CD8-positive, alpha-beta memory T cell (primary cell): ENCODE data around the gene UNC119. TPM values are rescaled to one million over a fixed set of nuclear protein-coding genes. Genes with fewer than 3 reads are reported as not detected.
A peak's percentile ranks its signal among the peaks of the same experiment; 100 is the strongest.

ENCODE experiments used
- CTCF ChIA-PET: fragments of 350-600 bp; sonication (Branson Sonifier 250); formaldehyde crosslinking; loops from one replicate; lab custom pipeline; 2021; ENCODE audit warnings: antibody characterized with exemption; lab: Charles Lee
- POLR2A ChIA-PET: fragments of 350-600 bp; sonication (Branson Sonifier 250); formaldehyde crosslinking; loops from one replicate; lab custom pipeline; 2021; ENCODE audit warnings: antibody characterized with exemption; lab: Charles Lee
- DNase-seq, 5 donors: peaks; one replicate each; pipeline versions ENCODE4 v3.0.0 to v3.0.0-alpha.2; 2020 to 2022; ENCODE audit warnings: mixed read lengths in 1 of 5
- H3K27ac ChIP-seq: one replicate; pipeline ENCODE4 v1.7.0; 2013; ENCODE audit warnings: low read depth, mild to moderate bottlenecking, low read length, moderate library complexity
- H3K27me3 ChIP-seq: 2 replicates; pipeline ENCODE4 v1.7.0; 2013; ENCODE audit warnings: low read length, mild to moderate bottlenecking; ENCODE audit not compliant: insufficient read depth, poor library complexity, severe bottlenecking
- H3K36me3 ChIP-seq: 2 replicates; pipeline ENCODE4 v1.7.0; 2013; ENCODE audit warnings: mild to moderate bottlenecking, low read length, moderate library complexity; ENCODE audit not compliant: insufficient read depth
- H3K4me1 ChIP-seq: 2 replicates; pipeline ENCODE4 v1.7.0; 2013; ENCODE audit warnings: mild to moderate bottlenecking, low read length, moderate library complexity; ENCODE audit not compliant: insufficient read depth
- H3K4me3 ChIP-seq: 2 replicates; pipeline ENCODE4 v1.7.0; 2013; ENCODE audit warnings: mild to moderate bottlenecking, low read length
- H3K9me3 ChIP-seq: 2 replicates; pipeline ENCODE4 v1.7.0; 2013; ENCODE audit warnings: mild to moderate bottlenecking, low read length
- H3K27ac Mint-ChIP-seq, 8 donors: one replicate each; pipeline ENCODE4 v1.8.0; 2020 to 2021; ENCODE audit warnings: mixed read lengths in 8 of 8, mild to moderate bottlenecking in 6 of 8, inconsistent platforms in 3 of 8, moderate library complexity in 3 of 8
- H3K27me3 Mint-ChIP-seq, 2 donors: one replicate each; pipeline ENCODE4 v1.8.0; 2020 to 2021; ENCODE audit warnings: mixed read lengths in 2 of 2, mild to moderate bottlenecking in 1 of 2, moderate library complexity in 1 of 2
- H3K36me3 Mint-ChIP-seq, 3 donors: one replicate each; pipeline ENCODE4 v1.8.0; 2020 to 2021; ENCODE audit warnings: mixed read lengths in 3 of 3, inconsistent platforms in 1 of 3, mild to moderate bottlenecking in 1 of 3
- H3K4me1 Mint-ChIP-seq, 3 donors: one replicate each; pipeline ENCODE4 v1.8.0; 2020 to 2021; ENCODE audit warnings: mixed read lengths in 3 of 3, inconsistent platforms in 1 of 3, mild to moderate bottlenecking in 1 of 3
- H3K4me3 Mint-ChIP-seq, 7 donors: one replicate each; pipeline ENCODE4 v1.8.0; 2020 to 2021; ENCODE audit warnings: mixed read lengths in 7 of 7, mild to moderate bottlenecking in 6 of 7, moderate library complexity in 4 of 7, inconsistent platforms in 2 of 7
- H3K9me3 Mint-ChIP-seq, 5 donors: one replicate each; pipeline ENCODE4 v1.8.0; 2020 to 2022; ENCODE audit warnings: mixed read lengths in 5 of 5, mild to moderate bottlenecking in 3 of 5, moderate library complexity in 2 of 5, inconsistent platforms in 1 of 5
- polyA plus RNA-seq: library from polyadenylated mRNA; unstranded; fragments of 300-500 nt; fragmentation: Illumina TruSeq; gene quantifications from one replicate; pipeline ENCODE4 v1.2.3, GENCODE V29; 2021
- total RNA-seq, 2 experiments: library from RNA; stranded (reverse); gene quantifications; one replicate each; pipeline ENCODE4 v1.2.3, GENCODE V29; 2021

UNC119 gene
- total and polyA plus RNA-seq, 3 experiments from 2014 or later, result 21.9 to 29.1 (median 28.9) TPM

DNA sequence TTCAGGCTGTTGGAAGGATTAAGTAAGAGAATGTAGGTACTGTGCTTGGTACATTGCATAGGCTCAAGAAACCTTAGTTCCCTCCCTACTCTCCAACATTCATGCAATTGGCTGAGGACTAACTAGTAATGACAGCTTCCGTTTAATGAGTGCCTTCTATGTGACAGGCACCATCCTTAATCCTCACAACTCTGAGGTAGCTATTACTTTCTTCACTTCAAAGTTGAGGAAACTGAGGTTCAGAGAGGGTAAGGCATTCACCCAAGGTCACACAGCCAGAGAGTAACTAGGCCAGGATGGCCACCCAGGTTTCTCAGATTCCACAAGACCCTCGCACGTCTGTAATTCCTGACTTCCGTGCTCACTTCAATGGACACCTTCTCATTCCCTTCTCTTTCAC lies 22.2 kb downstream of the UNC119 start:
- ChIA-PET POLR2A (no interaction called here), CTCF (interaction anchor here (0.8 kb wide), 1 partner anchor 10 kb away, joined by 3 read pairs; no protein-coding TSS in a partner anchor)
- Histone ChIP-seq H3K27ac (no peak overlapping the region), H3K4me1 (no peaks in the 10 kb centered on the region), H3K9me3 (no peaks in the 10 kb centered on the region), H3K27me3 (no peaks in the 10 kb centered on the region), H3K36me3 (no peaks in the 10 kb centered on the region), H3K4me3 (no peak overlapping the region)
- DNase-seq, result no peak
- Mint-ChIP-seq H3K27me3 (peaks cover 0 to 6% of the 10 kb centered on the region in 2 donors), H3K9me3 (no peaks in the 10 kb centered on the region), H3K4me3 (no peak overlapping the region), H3K4me1 (peaks cover 0 to 1% (median 0%) of the 10 kb centered on the region in 3 donors), H3K36me3 (no peaks in the 10 kb centered on the region), H3K27ac (no peak overlapping the region)

DNA sequence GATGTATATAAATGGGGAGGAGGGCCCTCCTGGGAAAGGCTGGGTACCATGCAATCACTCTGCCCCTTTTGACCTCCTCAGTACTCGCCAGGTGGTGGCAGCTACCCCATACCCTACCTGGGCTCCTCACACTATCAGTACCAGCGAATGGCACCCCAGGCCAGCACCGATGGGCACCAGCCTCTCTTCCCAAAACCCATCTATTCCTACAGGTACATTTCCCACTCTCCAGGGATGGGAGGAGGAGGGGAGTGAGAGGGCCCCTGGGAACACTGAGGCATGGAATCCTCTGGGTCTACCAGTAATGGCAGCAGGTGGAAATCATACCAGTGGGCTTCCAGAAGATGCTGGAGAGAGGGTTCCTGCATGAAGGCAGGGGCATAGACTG lies 23.4 kb downstream of the UNC119 start:
- Mint-ChIP-seq H3K4me1 (peaks cover 0 to 1% (median 0%) of the 10 kb centered on the region in 3 donors), H3K27ac (peak overlapping the region in 1 of 8 donors; percentile 50)

DNA sequence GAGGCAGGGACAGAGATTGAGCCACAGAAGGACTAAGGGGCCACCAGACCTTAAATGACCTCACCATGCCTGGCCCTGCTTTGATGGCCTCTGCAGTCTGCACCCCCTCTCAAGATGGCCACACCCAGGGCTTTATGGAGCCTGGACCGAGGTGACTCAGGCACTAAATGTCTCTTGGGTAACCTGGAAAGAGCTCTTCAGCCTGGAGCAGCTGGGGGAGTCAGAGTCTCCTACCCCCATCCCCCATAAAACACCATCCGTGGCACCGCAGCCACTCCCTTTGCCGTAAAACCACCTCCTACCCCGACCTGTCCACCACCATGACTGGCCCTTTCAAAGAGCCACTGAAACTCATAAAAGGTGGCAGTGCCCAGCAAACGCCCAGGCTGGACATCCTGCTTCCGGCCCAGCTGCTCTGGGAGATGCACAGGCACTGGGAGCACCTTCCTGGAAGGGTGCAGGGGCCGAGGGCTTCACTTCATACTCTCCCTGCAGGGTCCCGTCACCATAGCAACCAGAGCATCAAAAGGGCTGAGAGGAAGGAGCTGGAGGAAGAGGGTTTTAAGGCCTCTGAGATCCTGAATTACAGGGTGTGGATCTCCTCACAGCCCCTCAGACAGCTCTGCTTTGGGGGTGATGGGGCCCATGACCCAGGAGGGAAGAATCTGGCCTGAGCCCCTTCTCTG lies 24.0 kb downstream of the UNC119 start:
- no peak overlapping the region for H3K27ac Mint-ChIP-seq
- Histone ChIP-seq H3K9me3 (no peaks in the 10 kb centered on the region), H3K27me3 (no peaks in the 10 kb centered on the region), H3K4me3 (no peak overlapping the region), H3K27ac (no peak overlapping the region), H3K36me3 (no peaks in the 10 kb centered on the region), H3K4me1 (no peaks in the 10 kb centered on the region)
- no peak for DNase-seq
- peaks cover 0 to 6% of the 10 kb centered on the region in 2 donors for H3K27me3 Mint-ChIP-seq
- no peak overlapping the region for H3K4me3 Mint-ChIP-seq
- peaks cover 0 to 1% (median 0%) of the 10 kb centered on the region in 3 donors for H3K4me1 Mint-ChIP-seq
- no peaks in the 10 kb centered on the region for H3K36me3 Mint-ChIP-seq
- no peaks in the 10 kb centered on the region for H3K9me3 Mint-ChIP-seq
- CTCF ChIA-PET, result interaction anchor here (1.4 to 1.6 kb wide), 2 partner anchors 11 to 19 kb away, joined by 3 to 5 read pairs; no protein-coding TSS in a partner anchor
- POLR2A ChIA-PET, result no interaction called here

More for the DNA sequence above, 23.4 kb downstream of the UNC119 start:
- no peak overlapping the region for H3K4me3 ChIP-seq
- ChIA-PET POLR2A (no interaction called here), CTCF (interaction anchor here (1.4 to 1.6 kb wide), 2 partner anchors 11 to 18 kb away, joined by 3 to 5 read pairs; no protein-coding TSS in a partner anchor)
- H3K36me3 Mint-ChIP-seq, result no peaks in the 10 kb centered on the region
- H3K9me3 Mint-ChIP-seq, result no peaks in the 10 kb centered on the region
- H3K27me3 ChIP-seq, result no peaks in the 10 kb centered on the region
- no peak for DNase-seq
- H3K9me3 ChIP-seq, result no peaks in the 10 kb centered on the region
- no peak overlapping the region for H3K4me3 Mint-ChIP-seq
- no peaks in the 10 kb centered on the region for H3K4me1 ChIP-seq
- H3K36me3 ChIP-seq, result no peaks in the 10 kb centered on the region
- peaks cover 0 to 6% of the 10 kb centered on the region in 2 donors for H3K27me3 Mint-ChIP-seq
- H3K27ac ChIP-seq, result no peak overlapping the region

DNA sequence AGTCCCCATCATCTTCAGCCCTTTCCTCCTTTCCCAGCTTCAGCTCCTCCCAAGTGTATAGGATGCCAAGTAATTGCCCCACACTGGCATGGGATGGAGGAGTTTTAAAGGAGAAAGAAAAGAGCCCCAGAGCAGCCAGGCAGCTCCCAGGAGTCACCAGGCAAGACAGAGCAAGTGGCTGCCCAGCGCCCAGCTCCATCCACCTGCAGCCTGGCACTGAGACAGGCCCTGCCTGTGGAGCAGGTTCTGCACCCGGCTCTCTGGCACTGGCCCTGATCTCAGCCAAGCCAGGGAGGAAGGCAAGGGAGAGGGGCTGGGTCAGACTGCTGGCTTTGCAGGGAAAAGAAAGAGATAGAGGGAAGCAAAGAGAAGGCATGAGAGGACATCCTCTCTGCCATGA lies 24.6 kb downstream of the UNC119 start:
- POLR2A ChIA-PET, result no interaction called here
- no peak overlapping the region for H3K4me3 ChIP-seq
- no peak for DNase-seq

DNA sequence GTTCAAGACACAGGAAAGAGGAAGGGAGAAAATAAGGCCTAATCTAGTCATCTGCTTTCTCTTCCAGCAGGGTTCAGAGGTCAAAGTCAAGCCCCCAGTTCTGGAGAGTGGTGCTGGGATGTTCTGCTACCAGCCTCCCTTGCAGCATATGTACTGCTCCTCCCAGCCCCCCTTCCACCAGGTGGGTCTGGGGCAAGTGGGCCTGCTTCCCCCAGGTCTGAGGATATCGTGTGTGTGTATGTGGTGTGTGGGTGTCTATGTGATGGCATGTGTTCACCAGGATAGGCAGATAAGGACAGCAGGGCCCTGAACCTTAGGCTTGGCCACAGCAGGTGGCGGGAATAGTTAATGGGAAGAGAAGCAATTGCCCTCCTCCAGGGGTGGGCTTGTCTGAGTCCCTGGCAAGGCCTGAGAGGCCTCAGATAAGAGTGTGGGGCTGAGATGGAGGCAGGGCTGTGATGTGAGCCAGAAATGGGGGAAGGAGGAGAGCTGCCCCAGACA lies 25.2 kb downstream of the UNC119 start:
- ChIA-PET POLR2A (no interaction called here), CTCF (interaction anchor here (1.6 kb wide), 1 partner anchor 20 kb away, joined by 5 read pairs; no protein-coding TSS in a partner anchor)
- Histone ChIP-seq H3K27me3 (no peaks in the 10 kb centered on the region), H3K36me3 (no peaks in the 10 kb centered on the region), H3K4me3 (no peak overlapping the region), H3K9me3 (no peaks in the 10 kb centered on the region), H3K4me1 (no peaks in the 10 kb centered on the region), H3K27ac (no peak overlapping the region)
- Mint-ChIP-seq H3K36me3 (no peaks in the 10 kb centered on the region), H3K4me3 (peak overlapping the region in 1 of 7 donors; percentile 46), H3K27me3 (peaks cover 0 to 6% of the 10 kb centered on the region in 2 donors), H3K9me3 (no peaks in the 10 kb centered on the region), H3K27ac (peak overlapping the region in 2 of 8 donors; percentile 37 to 69), H3K4me1 (peaks cover 0 to 1% (median 0%) of the 10 kb centered on the region in 3 donors)
- no peak for DNase-seq

More for the DNA sequence above, 24.6 kb downstream of the UNC119 start:
- no peaks in the 10 kb centered on the region for H3K36me3 ChIP-seq
- H3K9me3 Mint-ChIP-seq, result no peaks in the 10 kb centered on the region
- H3K27ac ChIP-seq, result no peak overlapping the region
- no peak overlapping the region for H3K27ac Mint-ChIP-seq
- H3K4me3 Mint-ChIP-seq, result no peak overlapping the region
- H3K4me1 Mint-ChIP-seq, result peaks cover 0 to 1% (median 0%) of the 10 kb centered on the region in 3 donors
- H3K4me1 ChIP-seq, result no peaks in the 10 kb centered on the region
- H3K36me3 Mint-ChIP-seq, result no peaks in the 10 kb centered on the region
- no peaks in the 10 kb centered on the region for H3K27me3 ChIP-seq
- H3K9me3 ChIP-seq, result no peaks in the 10 kb centered on the region
- CTCF ChIA-PET, result interaction anchor here (1.4 to 1.6 kb wide), 2 partner anchors 12 to 20 kb away, joined by 3 to 5 read pairs; no protein-coding TSS in a partner anchor
- peaks cover 0 to 6% of the 10 kb centered on the region in 2 donors for H3K27me3 Mint-ChIP-seq

DNA sequence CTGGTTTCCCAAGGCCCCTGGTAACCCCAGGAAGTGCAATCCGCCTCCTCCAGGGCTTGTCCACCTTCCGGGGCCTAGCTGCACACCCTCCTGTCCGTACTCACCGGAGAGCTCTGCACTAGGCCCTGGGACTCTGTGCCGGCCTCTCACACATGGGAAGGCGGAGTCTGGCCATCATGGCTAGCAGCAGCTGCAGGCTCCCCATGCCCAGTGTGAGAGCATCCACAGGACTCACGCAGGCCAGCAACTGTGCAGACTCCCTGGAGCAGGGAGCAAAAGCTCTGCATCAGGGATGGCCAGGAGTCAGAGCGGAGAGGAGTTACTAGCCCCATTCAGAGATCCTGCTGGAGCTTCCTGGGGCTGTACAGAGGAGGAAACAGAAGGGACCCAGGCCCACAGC lies 26.0 kb downstream of the UNC119 start:
- Mint-ChIP-seq H3K27me3 (peaks cover 0 to 3% of the 10 kb centered on the region in 2 donors), H3K4me1 (peaks cover 0 to 1% (median 0%) of the 10 kb centered on the region in 3 donors), H3K9me3 (no peaks in the 10 kb centered on the region), H3K27ac (no peak overlapping the region), H3K4me3 (no peak overlapping the region), H3K36me3 (no peaks in the 10 kb centered on the region)
- Histone ChIP-seq H3K27ac (no peak overlapping the region), H3K27me3 (no peaks in the 10 kb centered on the region), H3K4me1 (no peaks in the 10 kb centered on the region), H3K9me3 (no peaks in the 10 kb centered on the region), H3K4me3 (no peak overlapping the region), H3K36me3 (no peaks in the 10 kb centered on the region)
- ChIA-PET CTCF (interaction anchor here (0.6 kb wide), 1 partner anchor 287 kb away, joined by 3 read pairs; no protein-coding TSS in a partner anchor), POLR2A (no interaction called here)
- no peak for DNase-seq

DNA sequence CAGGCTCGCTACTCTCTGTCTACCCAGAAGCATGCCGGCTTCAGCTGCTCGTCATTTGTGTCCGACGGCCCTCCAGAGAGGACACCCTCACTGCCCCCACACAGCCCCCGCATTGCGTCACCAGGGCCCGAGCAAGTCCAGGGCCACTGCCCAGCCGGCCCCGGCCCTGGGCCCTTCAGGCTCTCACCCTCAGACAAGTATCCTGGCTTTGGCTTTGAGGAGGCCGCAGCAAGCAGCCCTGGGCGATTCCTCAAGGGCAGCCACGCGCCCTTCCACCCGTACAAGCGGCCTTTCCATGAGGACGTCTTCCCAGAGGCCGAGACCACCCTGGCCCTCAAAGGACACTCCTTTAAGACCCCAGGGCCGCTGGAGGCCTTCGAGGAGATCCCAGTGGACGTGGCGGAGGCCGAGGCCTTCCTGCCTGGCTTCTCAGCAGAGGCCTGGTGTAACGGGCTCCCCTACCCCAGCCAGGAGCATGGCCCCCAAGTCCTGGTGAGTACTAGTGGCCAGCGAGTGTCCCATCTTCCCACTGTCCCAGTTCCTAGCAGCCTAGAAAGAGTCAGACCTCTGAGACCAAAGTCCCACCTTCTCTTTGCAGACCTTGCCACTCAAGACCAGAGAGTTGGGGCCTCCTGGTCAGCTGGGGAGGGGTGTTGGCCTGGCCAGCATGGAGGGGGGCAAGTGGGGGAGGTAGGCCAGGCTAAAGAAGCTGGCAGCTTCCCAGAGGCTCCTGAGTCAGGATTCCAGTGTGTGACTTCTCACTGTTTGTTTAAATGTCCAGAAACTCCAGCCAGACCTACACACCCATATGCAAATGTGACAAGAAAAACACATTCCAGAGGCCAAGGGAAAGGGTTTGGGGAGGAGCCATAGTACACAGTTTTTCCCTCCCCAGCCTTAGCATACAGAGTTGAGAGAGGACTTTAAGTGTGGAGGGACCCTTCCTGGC lies 27.7 kb downstream of the UNC119 start:
- Histone ChIP-seq H3K4me1 (no peaks in the 10 kb centered on the region), H3K27me3 (no peaks in the 10 kb centered on the region), H3K27ac (no peak overlapping the region), H3K4me3 (no peak overlapping the region), H3K36me3 (no peaks in the 10 kb centered on the region), H3K9me3 (no peaks in the 10 kb centered on the region)
- Mint-ChIP-seq H3K27ac (no peak overlapping the region), H3K27me3 (no peaks in the 10 kb centered on the region), H3K9me3 (no peaks in the 10 kb centered on the region), H3K4me3 (no peak overlapping the region), H3K36me3 (no peaks in the 10 kb centered on the region), H3K4me1 (peaks cover 0 to 1% (median 0%) of the 10 kb centered on the region in 3 donors)
- peak in 1 of 5 donors; percentile 39 for DNase-seq
- CTCF ChIA-PET, result no interaction called here
- POLR2A ChIA-PET, result no interaction called here
